K562 (cell line): ENCODE data around the gene TMEFF2. TPM values are rescaled to one million over a fixed set of nuclear protein-coding genes. Genes with fewer than 3 reads are reported as not detected.

ENCODE experiments used
- ATAC-seq: fragments of 200-7000 bp; cut with Tn5 transposase; 3 replicates; pipeline ENCODE4 v1.9.1; 2020; ENCODE audit warnings: moderate library complexity
- BruUV-seq: library from RNA; stranded (reverse); fragments of 400-500 nt; replicated peaks from 2 replicates; lab custom pipeline; 2021; lab: Mats Ljungman, UMichigan
- CTCF ChIA-PET: fragments of 300-600 bp; formaldehyde crosslinking; extraction: SDS; loops from one replicate; lab custom pipeline; 2021; ENCODE audit warnings: low intra/inter-chr PET ratio; lab: Yijun Ruan, JAX
- POLR2A ChIA-PET: fragments of 300-600, 350-650 bp; sonication (Branson Sonifier 250); formaldehyde crosslinking; extraction: SDS; loops from one replicate; lab custom pipeline; 2021; ENCODE audit warnings: antibody characterized with exemption, inconsistent platforms; lab: Yijun Ruan, JAX
- DNase-seq, 4 experiments: peaks; one replicate each; pipeline versions ENCODE4 v3.0.0 to v3.0.0-alpha.2; 2011 to 2018; ENCODE audit warnings: low spot score in 3 of 4, mixed read lengths in 3 of 4; ENCODE audit errors: extremely low read depth in 1 of 4
- FAIRE-seq: peaks from 2 replicates; lab custom pipeline; 2011; peaks lifted over from hg19 to GRCh38; lab: Jason Lieb, UNC
- H2AFZ ChIP-seq: 2 replicates; pipeline ENCODE4 v1.6.0; 2011; ENCODE audit warnings: low read depth, low read length, control low read depth, inconsistent platforms
- H3K27ac ChIP-seq: fragments of 200-600 bp; 3 replicates; pipeline ENCODE4 v1.8.0; 2011; ENCODE audit warnings: low read depth, mild to moderate bottlenecking, control low read depth, inconsistent platforms, low read length, moderate library complexity, mixed read lengths; ENCODE audit errors: extremely low read depth
- H3K27me3 ChIP-seq, 2 experiments: fragments of 300-600 bp in 1 of 2; 2 replicates in 1 of 2; 3 replicates in 1 of 2; pipeline versions ENCODE4 v1.6.0 to v1.8.0; 2011; ENCODE audit warnings: inconsistent platforms in 2 of 2, low read length in 2 of 2, mild to moderate bottlenecking in 1 of 2, mixed read lengths in 1 of 2, moderate library complexity in 1 of 2; ENCODE audit not compliant: control insufficient read depth in 2 of 2, insufficient read depth in 2 of 2
- H3K36me3 ChIP-seq: fragments of 300-600 bp; 3 replicates; pipeline ENCODE4 v1.8.0; 2011; ENCODE audit warnings: mild to moderate bottlenecking, low read length, inconsistent platforms; ENCODE audit not compliant: control insufficient read depth, insufficient read depth
- H3K4me1 ChIP-seq, 2 experiments: fragments of 200-600 bp in 1 of 2; replicated peaks in 1 of 2; 2 replicates in 1 of 2; 3 replicates in 1 of 2; pipeline versions ENCODE4 v1.5.1 to v1.8.0; 2011; ENCODE audit warnings: inconsistent platforms in 2 of 2, low read length in 2 of 2, mild to moderate bottlenecking in 1 of 2, mixed read lengths in 1 of 2, moderate library complexity in 1 of 2; ENCODE audit not compliant: control insufficient read depth in 2 of 2, insufficient read depth in 2 of 2
- H3K4me2 ChIP-seq: 2 replicates; pipeline ENCODE4 v1.6.1; 2011; ENCODE audit warnings: low read length, control low read depth, inconsistent platforms, mixed read lengths; ENCODE audit not compliant: insufficient read depth
- H3K4me3 ChIP-seq: fragments of 200-600 bp; sonication (generic), shearing (Covaris generic); 2 replicates; pipeline ENCODE4 v1.5.1; 2016; ENCODE audit warnings: control low read depth, inconsistent platforms
- H3K79me2 ChIP-seq: fragments of 200-600 bp; 3 replicates; pipeline ENCODE4 v1.8.0; 2011; ENCODE audit warnings: low read length, inconsistent platforms; ENCODE audit not compliant: control insufficient read depth, insufficient read depth
- H3K9ac ChIP-seq, 2 experiments: 2 replicates each; pipeline versions ENCODE4 v1.6.0 to v1.6.1; 2011; ENCODE audit warnings: low read depth in 2 of 2, low read length in 2 of 2, control low read depth in 1 of 2, inconsistent platforms in 1 of 2, mild to moderate bottlenecking in 1 of 2, mixed read lengths in 1 of 2; ENCODE audit not compliant: insufficient read depth in 1 of 2
- H3K9me1 ChIP-seq: one replicate; pipeline ENCODE4 v1.6.0; 2011; ENCODE audit warnings: inconsistent platforms, mild to moderate bottlenecking, low read length, moderate library complexity; ENCODE audit not compliant: control insufficient read depth, insufficient read depth
- H3K9me3 ChIP-seq: replicated peaks from 2 replicates; pipeline ENCODE4 v1.5.1; 2011; ENCODE audit warnings: low read depth, low read length, inconsistent platforms; ENCODE audit not compliant: control insufficient read depth, insufficient read depth
- H4K20me1 ChIP-seq: replicated peaks from 2 replicates; pipeline ENCODE4 v1.6.1; 2011; ENCODE audit warnings: low read length, inconsistent platforms, mixed read lengths; ENCODE audit not compliant: control insufficient read depth, insufficient read depth
- ADNP ChIP-seq: fragments of 200-800 bp; sonication (Bioruptor generic); IDR thresholded peaks from 2 replicates; pipeline ENCODE4 v1.6.1; 2016; ENCODE audit warnings: missing genetic modification characterization, missing compliant biosample characterization
- CBFA2T3 ChIP-seq: fragments of 450-650 bp; IDR thresholded peaks from 2 replicates; pipeline ENCODE4 v1.6.1; 2017
- ESRRA ChIP-seq: fragments of 450-650 bp; IDR thresholded peaks from 2 replicates; pipeline ENCODE4 v1.6.1; 2014; ENCODE audit warnings: low read depth, mild to moderate bottlenecking, moderate library complexity, borderline replicate concordance
- HDAC8 ChIP-seq: fragments of 450-650 bp; IDR thresholded peaks from 2 replicates; pipeline ENCODE4 v1.6.1; 2016; ENCODE audit warnings: mild to moderate bottlenecking, missing genetic modification characterization, moderate library complexity, missing compliant biosample characterization
- HMBOX1 ChIP-seq: sonication (generic); IDR thresholded peaks from 2 replicates; pipeline ENCODE4 v1.6.1; 2016
- KDM1A ChIP-seq, 2 experiments: fragments of 450-650 bp; IDR thresholded peaks; 2 replicates each; pipeline ENCODE4 v1.6.1; 2016; ENCODE audit warnings: mild to moderate bottlenecking in 2 of 2
- KLF6 ChIP-seq: fragments of 250-450 bp; sonication (Bioruptor Pico); IDR thresholded peaks from 2 replicates; pipeline ENCODE4 v1.4.0; 2020; ENCODE audit warnings: mild to moderate bottlenecking, moderate library complexity, borderline replicate concordance
- MAX ChIP-seq: sonication (generic); formaldehyde crosslinking; IDR thresholded peaks from 2 replicates; pipeline ENCODE4 v1.9.0; 2022; ENCODE audit warnings: mild to moderate bottlenecking, missing genetic modification reagents
- RBM25 ChIP-seq: fragments of 200-400 bp; formaldehyde crosslinking; IDR thresholded peaks from 2 replicates; pipeline ENCODE4 v1.6.1; 2018; ENCODE audit warnings: low read length, low read depth, moderate library complexity; ENCODE audit not compliant: severe bottlenecking
- RERE ChIP-seq: sonication (generic); formaldehyde crosslinking; IDR thresholded peaks from 2 replicates; pipeline ENCODE4 v1.8.0; 2023; ENCODE audit warnings: missing genetic modification reagents, mild to moderate bottlenecking, borderline replicate concordance
- TCF3 ChIP-seq: sonication (generic); formaldehyde crosslinking; IDR thresholded peaks from 2 replicates; pipeline ENCODE4 v1.4.0; 2020; ENCODE audit warnings: mild to moderate bottlenecking, missing genetic modification reagents
- TEAD4 ChIP-seq, 2 experiments: sonication (generic) in 1 of 2; formaldehyde crosslinking in 1 of 2; IDR thresholded peaks; 2 replicates each; pipeline versions ENCODE4 v1.6.1 to v1.8.0; 2012 to 2022; ENCODE audit warnings: borderline replicate concordance in 1 of 2, inconsistent platforms in 1 of 2, low read length in 1 of 2, mild to moderate bottlenecking in 1 of 2, missing genetic modification reagents in 1 of 2
- ZNF263 ChIP-seq: sonication (generic); formaldehyde crosslinking; IDR thresholded peaks from 2 replicates; pipeline ENCODE4 v1.8.0; 2022; ENCODE audit warnings: mild to moderate bottlenecking, missing genetic modification reagents, borderline replicate concordance
- ZNF644 ChIP-seq: fragments of 200-800 bp; sonication (Bioruptor generic); IDR thresholded peaks from 2 replicates; pipeline ENCODE4 v1.6.1; 2016; ENCODE audit warnings: low read depth, missing genetic modification characterization, missing compliant biosample characterization
- WGBS: fragments of 100-300 bp; shearing (Covaris generic); methylation state at CpG from one replicate; pipeline ENCODE4 v1.1.6; 2016; ENCODE audit warnings: low coverage, mixed read lengths; ENCODE audit not compliant: insufficient coverage; ENCODE audit errors: missing lambda C conversion rate; 5-methylcytosine and 5-hydroxymethylcytosine counted together
- in situ Hi-C: fragments of 300-500 bp; cut with MboI; formaldehyde crosslinking; loops from 4 replicates; pipeline ENCODE4 v1.15.0; 2018; ENCODE audit warnings: inconsistent platforms, mixed read lengths
- intact Hi-C: fragments of 100-400 bp; cut with micrococcal nuclease; formaldehyde crosslinking; loops from 2 replicates; pipeline ENCODE4 v1.14.2; 2022
- polyA plus RNA-seq, 8 experiments: library from polyadenylated mRNA; depleted of rRNA in 4 of 8; stranded (reverse) in 5 of 8; unstranded in 3 of 8; fragments of >200 nt; fragmentation: Nextera tagmentation in 2 of 8; fragmentation: Illumina TruSeq in 1 of 8; extraction: Ambion mirVana in 2 of 8; extraction: Trizol in 1 of 8; gene quantifications; 2 replicates each; pipeline versions ENCODE4 v1.2.1 to v1.2.3, GENCODE V29; 2011 to 2014; ENCODE audit warnings: inconsistent platforms in 1 of 8, missing spikeins in 1 of 8
- total RNA-seq, 7 experiments: library from RNA; depleted of rRNA in 6 of 7; stranded (reverse); fragments of >200 nt in 6 of 7; fragmentation: Illumina TruSeq in 2 of 7; extraction: Trizol in 2 of 7; gene quantifications; 2 replicates each; pipeline versions ENCODE4 v1.2.1 to v1.2.3, GENCODE V29; 2011 to 2021; ENCODE audit warnings: low replicate concordance in 1 of 7
- TF ChIP-seq, protein P1 (sequence below): sonication (generic); formaldehyde crosslinking; IDR thresholded peaks from 2 replicates; pipeline ENCODE4 v1.8.0; 2022; ENCODE audit warnings: missing genetic modification reagents, mild to moderate bottlenecking, moderate library complexity, borderline replicate concordance

Gene TMEFF2
- total and polyA plus RNA-seq, 9 of the 15 experiments (the other 6 are each of a cell fraction or from before 2014, with no cell fraction given), result 1.4 TPM; not detected in 8

DNA sequence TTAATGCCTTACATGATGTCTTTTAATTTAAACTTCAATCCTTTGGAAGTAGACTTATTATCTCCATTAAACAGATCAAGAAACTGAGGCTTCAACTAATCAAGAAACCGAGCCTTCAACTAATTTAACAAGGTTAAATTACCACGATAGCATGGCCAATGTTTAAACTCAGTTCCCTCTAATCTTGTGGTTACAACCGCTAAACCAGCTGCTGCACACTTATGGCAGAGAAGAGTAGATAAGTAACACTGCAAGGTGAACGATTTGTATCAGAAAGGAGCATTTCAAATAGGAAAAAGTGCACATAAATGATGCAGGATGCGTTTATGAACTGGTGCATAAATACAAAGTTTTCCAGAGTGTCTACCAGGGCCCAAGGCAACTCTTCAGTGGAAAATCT, 203.3 kb downstream of the TMEFF2 start:
- Histone ChIP-seq H3K4me3 (no peak overlapping the region), H2AFZ (no peak overlapping the region), H3K36me3 (no peaks in the 10 kb centered on the region), H3K79me2 (no peaks in the 10 kb centered on the region), H3K9ac (no peak overlapping the region), H3K4me2 (no peak overlapping the region), H3K4me1 (peaks cover 0 to 5% of the 10 kb centered on the region in 2 experiments; a peak in 2 of 5 replicates), H3K27me3 (no peaks in the 10 kb centered on the region), H3K27ac (no peak overlapping the region), H3K9me3 (no peaks in the 10 kb centered on the region), H4K20me1 (no peaks in the 10 kb centered on the region), H3K9me1 (no peaks in the 10 kb centered on the region)
- ChIA-PET POLR2A (no interaction called here), CTCF (no interaction called here)
- BruUV-seq, result no TSS peak
- ATAC-seq, result peak; percentile 32; the same call in 1 of the 3 replicates
- 2% methylated on average over 5 of the region's 5 CpGs for WGBS
- DNase-seq, result peak in 1 of 4 experiments; percentile 30
- intact Hi-C loops, result no loop called here
- in situ Hi-C loops, result no loop called here
- FAIRE-seq, result no peak
- TF ChIP-seq KLF6 (CRISPR knock-in tag), result no peak
- TF ChIP-seq CBFA2T3, result peak; percentile 58; the same call in 1 of the 2 replicates
- TF ChIP-seq RERE, result no peak
- TF ChIP-seq HDAC8, result no peak
- TF ChIP-seq KDM1A (IDR thresholded peaks at IDR 0.05), result peak; percentile 15 to 46; a peak in 1 of 4 replicates
- TF ChIP-seq ZNF644 (tag), result no peak
- peak; percentile 48; the same call in 1 of the 2 replicates for TF ChIP-seq ESRRA
- TF ChIP-seq ADNP, result peak; percentile 43; the same call in 1 of the 2 replicates
- TF ChIP-seq HMBOX1, result peak; percentile 98
- peak; percentile 58 for TF ChIP-seq RBM25
- no peak for TF ChIP-seq ZNF263 (CRISPR knock-in tag)
- no peak for TF ChIP-seq MAX
- TF ChIP-seq TCF3 (CRISPR knock-in tag), result peak; percentile 18; the same call in 1 of the 2 replicates
- peak; percentile 63 for TF ChIP-seq TEAD4 (IDR thresholded peaks at IDR 0.05; ENCODE audit: low read length)
- no peak for TF ChIP-seq TEAD4 (CRISPR knock-in tag; IDR thresholded peaks at IDR 0.05; ENCODE audit: borderline replicate concordance)
- TF ChIP-seq, protein P1, sequence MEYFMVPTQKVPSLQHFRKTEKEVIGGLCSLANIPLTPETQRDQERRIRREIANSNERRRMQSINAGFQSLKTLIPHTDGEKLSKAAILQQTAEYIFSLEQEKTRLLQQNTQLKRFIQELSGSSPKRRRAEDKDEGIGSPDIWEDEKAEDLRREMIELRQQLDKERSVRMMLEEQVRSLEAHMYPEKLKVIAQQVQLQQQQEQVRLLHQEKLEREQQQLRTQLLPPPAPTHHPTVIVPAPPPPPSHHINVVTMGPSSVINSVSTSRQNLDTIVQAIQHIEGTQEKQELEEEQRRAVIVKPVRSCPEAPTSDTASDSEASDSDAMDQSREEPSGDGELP (CRISPR knock-in tag), result peak; percentile 23; the same call in 1 of the 2 replicates
